Cardiac muscle cell (in vitro differentiated cells and primary cell): Measurements from ENCODE around the gene PAX5. TPM values are rescaled to one million over a fixed set of nuclear protein-coding genes. Genes with fewer than 3 reads are reported as not detected.

ENCODE experiments used
- DNase-seq, 2 donors: peaks; one replicate each; pipeline versions ENCODE4 v3.0.0 to v3.0.0-alpha.2; 2010 to 2017; ENCODE audit warnings: low read depth in 1 of 2, low spot score in 1 of 2
- H3K27ac ChIP-seq: fragments of 200-600 bp; sonication (generic); 2 replicates; pipeline ENCODE4 v1.5.1; 2016
- H3K27me3 ChIP-seq: fragments of 200-600 bp; sonication (generic); 2 replicates; pipeline ENCODE4 v1.6.0; 2016; ENCODE audit warnings: control low read depth
- H3K36me3 ChIP-seq: fragments of 200-600 bp; sonication (generic); 2 replicates; pipeline ENCODE4 v1.5.1; 2016; ENCODE audit warnings: control low read depth
- H3K4me1 ChIP-seq: fragments of 200-600 bp; sonication (generic); 2 replicates; pipeline ENCODE4 v1.8.1; 2017; ENCODE audit warnings: low read depth, mild to moderate bottlenecking, mixed run types
- H3K4me3 ChIP-seq: fragments of 200-600 bp; sonication (generic); 2 replicates; pipeline ENCODE4 v1.5.1; 2016; ENCODE audit warnings: mild to moderate bottlenecking
- H3K9me3 ChIP-seq: fragments of 200-600 bp; sonication (generic); 2 replicates; pipeline ENCODE4 v1.5.1; 2017; ENCODE audit warnings: low read depth, mild to moderate bottlenecking, control low read depth
- CTCF ChIP-seq: IDR thresholded peaks from 2 replicates; pipeline ENCODE4 v1.5.1; 2012; ENCODE audit warnings: low read depth, mild to moderate bottlenecking, low read length
- polyA plus RNA-seq: library from polyadenylated mRNA; unstranded; fragments of >200 nt; fragmentation: Nextera tagmentation; extraction: Ambion mirVana; gene quantifications from 2 replicates; pipeline ENCODE4 v1.2.1, GENCODE V29; 2016
- total RNA-seq: library from RNA; depleted of rRNA; stranded (reverse); fragments of >200 nt; gene quantifications from 2 replicates; pipeline ENCODE4 v1.2.3, GENCODE V29; 2016

The PAX5 gene
- total and polyA plus RNA-seq, 2 experiments from 2014 or later = not detected

- Histone ChIP-seq H3K27me3 (no peaks in the 10 kb centered on the region), H3K9me3 (no peaks in the 10 kb centered on the region), H3K4me1 (no peaks in the 10 kb centered on the region), H3K27ac (no peak overlapping the region), H3K36me3 (no peaks in the 10 kb centered on the region), H3K4me3 (no peak overlapping the region)
- no peak for DNase-seq
- TF ChIP-seq CTCF = no peak
These were observed 200.1 kb downstream of the PAX5 start for GRCh38 chr9:36833954-36834353.

- H3K4me3 ChIP-seq = no peak overlapping the region
- H3K4me1 ChIP-seq = no peaks in the 10 kb centered on the region
- H3K36me3 ChIP-seq = no peaks in the 10 kb centered on the region
- no peaks in the 10 kb centered on the region for H3K27me3 ChIP-seq
- H3K9me3 ChIP-seq = no peaks in the 10 kb centered on the region
- H3K27ac ChIP-seq = no peak overlapping the region
- DNase-seq = no peak
- no peak for TF ChIP-seq CTCF
These were observed 201.8 kb downstream of the PAX5 start for GRCh38 chr9:36832164-36832795.

GRCh38 chr9:36831381-36832161, 202.5 kb downstream of the PAX5 start:
- Histone ChIP-seq H3K36me3 (no peaks in the 10 kb centered on the region), H3K4me3 (no peak overlapping the region), H3K4me1 (no peaks in the 10 kb centered on the region), H3K9me3 (no peaks in the 10 kb centered on the region), H3K27ac (no peak overlapping the region), H3K27me3 (no peaks in the 10 kb centered on the region)
- no peak for TF ChIP-seq CTCF
- DNase-seq = no peak

- DNase-seq = no peak
- H3K27me3 ChIP-seq = no peaks in the 10 kb centered on the region
- no peaks in the 10 kb centered on the region for H3K9me3 ChIP-seq
- no peak overlapping the region for H3K4me3 ChIP-seq
- no peaks in the 10 kb centered on the region for H3K36me3 ChIP-seq
- H3K4me1 ChIP-seq = no peaks in the 10 kb centered on the region
- H3K27ac ChIP-seq = no peak overlapping the region
- no peak for TF ChIP-seq CTCF
These were observed 205.5 kb downstream of the PAX5 start for GRCh38 chr9:36828611-36829013.

GRCh38 chr9:36827593-36827992, 206.5 kb downstream of the PAX5 start:
- no peaks in the 10 kb centered on the region for H3K9me3 ChIP-seq
- TF ChIP-seq CTCF = no peak
- H3K36me3 ChIP-seq = no peaks in the 10 kb centered on the region
- no peaks in the 10 kb centered on the region for H3K4me1 ChIP-seq
- no peaks in the 10 kb centered on the region for H3K27me3 ChIP-seq
- H3K4me3 ChIP-seq = no peak overlapping the region
- no peak overlapping the region for H3K27ac ChIP-seq
- peak in 1 of 2 donors; percentile 13 for DNase-seq
